HG03575 (cell line): ENCODE measurements around the gene TMEM33.
A peak's percentile ranks its signal among the peaks of the same experiment; 100 is the strongest.
"Not testable (repeated sequence)": the region's sequence is repeated elsewhere in the genome, so short reads cannot be mapped to it uniquely, and the experiment has no call there.

Source experiments
- ATAC-seq: cut with Tn5 transposase; IDR thresholded peaks from one replicate; pipeline ENCODE4 v1.9.1; 2021; ENCODE audit not compliant: unreplicated experiment, insufficient number of reproducible peaks, low FRiP score; ENCODE audit errors: extremely low read depth

The TMEM33 gene, protein sequence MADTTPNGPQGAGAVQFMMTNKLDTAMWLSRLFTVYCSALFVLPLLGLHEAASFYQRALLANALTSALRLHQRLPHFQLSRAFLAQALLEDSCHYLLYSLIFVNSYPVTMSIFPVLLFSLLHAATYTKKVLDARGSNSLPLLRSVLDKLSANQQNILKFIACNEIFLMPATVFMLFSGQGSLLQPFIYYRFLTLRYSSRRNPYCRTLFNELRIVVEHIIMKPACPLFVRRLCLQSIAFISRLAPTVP

GRCh38 chr4:41934901-41935651 is at the start of gene TMEM33:
TSS of gene TMEM33 (plus strand) at chr4:41935429. CDS start at chr4:41935485, 56 bp downstream.
- ATAC-seq = peak; percentile 58

GRCh38 chr4:41885456-41885855 is 49.8 kb upstream of the TMEM33 start:
- no peak for ATAC-seq

- no peak for ATAC-seq
Observed at GRCh38 chr4:41887277-41887676, 48.0 kb upstream of the TMEM33 start.

DNA sequence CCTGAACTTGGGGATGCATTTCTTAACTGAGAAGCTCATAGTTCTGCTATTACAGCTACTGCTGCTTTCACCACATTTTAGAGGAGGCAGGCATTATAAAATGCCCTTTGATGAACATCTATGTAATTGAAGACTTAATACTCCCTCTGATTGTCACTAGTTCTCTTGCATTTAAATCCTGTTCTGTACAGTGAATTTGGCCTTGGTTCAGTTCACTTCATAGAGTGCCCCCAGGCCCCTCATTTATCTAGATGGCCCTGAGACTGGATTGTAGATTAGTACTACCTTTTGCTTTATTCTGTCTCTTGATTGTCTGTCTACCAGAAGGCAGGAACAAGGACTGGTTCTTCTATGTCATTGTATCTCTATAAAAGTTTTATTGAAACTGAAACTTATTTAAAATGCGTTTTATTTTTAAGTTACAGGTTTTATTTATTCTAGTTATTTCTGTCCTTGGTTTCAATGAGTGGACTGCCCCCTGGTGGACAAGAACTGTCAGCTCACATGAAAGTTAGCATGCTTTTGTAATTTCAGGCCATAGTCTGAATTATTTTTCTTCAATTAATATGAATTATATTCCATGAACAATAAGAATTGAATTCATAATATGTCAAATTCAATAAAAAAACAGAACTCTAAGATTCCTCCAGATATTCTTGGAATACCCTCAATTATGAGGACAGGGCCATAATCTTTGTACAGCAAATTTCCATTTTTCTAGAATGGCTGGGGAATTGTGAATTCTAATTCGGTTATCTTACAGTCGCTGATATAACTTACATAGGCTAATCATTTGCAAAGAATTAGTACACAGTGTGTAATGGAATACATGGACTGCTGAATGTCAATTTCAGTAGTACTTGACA is 47.2 kb upstream of the TMEM33 start:
- no peak for ATAC-seq

- no peak for ATAC-seq
Observed at GRCh38 chr4:41888687-41889074, 46.5 kb upstream of the TMEM33 start.

GRCh38 chr4:41889317-41889716 is 45.9 kb upstream of the TMEM33 start:
- ATAC-seq = no peak

- no peak for ATAC-seq
Observed at GRCh38 chr4:41890085-41890484, 45.1 kb upstream of the TMEM33 start.

GRCh38 chr4:41896648-41897047 is 38.6 kb upstream of the TMEM33 start:
- ATAC-seq = no peak

GRCh38 chr4:41897698-41898097 is 37.5 kb upstream of the TMEM33 start:
- ATAC-seq = no peak

DNA sequence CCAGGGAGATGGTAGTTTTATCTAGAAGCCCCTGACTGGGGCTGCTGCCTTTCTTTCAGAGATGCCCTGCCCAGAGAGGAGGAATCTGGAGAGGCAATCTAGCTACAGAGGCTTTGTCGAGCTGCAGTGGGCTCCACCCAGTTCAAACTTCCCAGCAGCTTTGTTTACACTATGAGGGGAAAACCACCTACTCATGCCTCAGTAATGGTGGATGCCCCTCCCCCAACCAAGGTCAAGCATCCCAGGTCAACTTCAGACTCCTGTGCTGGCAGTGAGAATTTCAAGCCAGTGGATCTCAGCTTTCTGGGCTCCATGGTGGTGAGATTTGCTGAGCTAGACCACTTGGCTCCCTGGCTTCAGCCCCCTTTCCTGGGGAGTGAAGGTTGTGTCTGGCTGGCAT is 26.1 kb upstream of the TMEM33 start:
- not testable (repeated sequence) for ATAC-seq

GRCh38 chr4:41912546-41912945 is 22.7 kb upstream of the TMEM33 start:
- ATAC-seq = no peak

- ATAC-seq = no peak
Observed at GRCh38 chr4:41913509-41913908, 21.7 kb upstream of the TMEM33 start.

DNA sequence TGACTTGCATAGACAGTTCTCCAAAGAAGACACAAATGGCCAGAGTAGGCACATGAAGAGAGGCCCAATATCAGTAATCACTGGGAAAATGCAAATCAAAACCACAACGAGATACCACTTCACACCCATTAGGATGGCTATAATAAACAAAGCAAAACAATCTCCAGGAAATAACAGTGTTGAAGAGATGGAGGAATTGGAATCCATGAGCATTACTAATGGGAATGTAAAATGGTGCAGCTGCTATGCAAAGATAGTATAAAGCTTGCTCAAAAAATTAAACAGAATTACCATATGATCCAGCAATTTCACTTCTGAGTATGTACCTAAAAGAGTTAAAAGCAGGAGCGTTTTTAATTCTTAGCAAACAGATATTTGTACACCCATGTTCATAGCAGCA is 17.0 kb upstream of the TMEM33 start:
- no peak for ATAC-seq

GRCh38 chr4:41920416-41920815 is 14.8 kb upstream of the TMEM33 start:
- ATAC-seq = not testable (repeated sequence)

DNA sequence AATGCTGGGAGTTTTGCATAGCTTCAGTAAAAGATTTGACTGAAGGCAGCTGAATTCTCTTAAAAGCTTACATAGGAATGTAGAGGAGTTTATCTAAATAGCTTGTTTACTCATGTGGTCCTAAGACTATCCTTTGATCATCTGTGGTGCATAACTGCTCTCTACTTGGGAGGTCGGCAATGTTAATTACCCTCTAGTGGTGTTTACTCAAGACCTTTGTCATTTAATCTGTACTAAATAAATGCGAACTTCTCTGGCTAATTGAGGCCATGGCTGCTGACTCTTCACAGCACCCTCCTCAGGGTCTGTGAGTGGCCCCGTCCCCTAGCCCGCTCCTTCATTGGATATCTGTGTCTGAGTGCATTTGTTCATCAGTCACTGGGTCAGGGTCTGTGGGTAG is 13.8 kb upstream of the TMEM33 start:
- no peak for ATAC-seq

GRCh38 chr4:41927796-41928499 is 7.3 kb upstream of the TMEM33 start:
- no peak for ATAC-seq

GRCh38 chr4:41930139-41930831 is 4.9 kb upstream of the TMEM33 start:
- ATAC-seq = no peak

- no peak for ATAC-seq
Observed at GRCh38 chr4:41932988-41933387, 2.2 kb upstream of the TMEM33 start.
